GM18907 (cell line): ENCODE results near the gene ACMSD.

Experiments
- ATAC-seq: cut with Tn5 transposase; IDR thresholded peaks from one replicate; pipeline ENCODE4 v1.9.1; 2021; ENCODE audit warnings: mild to moderate bottlenecking, moderate library complexity; ENCODE audit not compliant: unreplicated experiment

ACMSD gene

GRCh38 chr2:134944975-134945374 lies 106.6 kb downstream of the ACMSD start:
- no peak for ATAC-seq

- no peak for ATAC-seq
Measured at GRCh38 chr2:134946073-134946472, 107.7 kb downstream of the ACMSD start.

GRCh38 chr2:134949981-134950708 lies 111.7 kb downstream of the ACMSD start:
- ATAC-seq = no peak

GRCh38 chr2:134950886-134951285 lies 112.5 kb downstream of the ACMSD start:
- ATAC-seq = no peak
